HUES6 (cell line): Measurements from ENCODE around the gene USP48.

Experiments used
- H3K27ac ChIP-seq: 2 replicates; pipeline ENCODE4 v1.7.0; 2013; ENCODE audit warnings: low read depth, mild to moderate bottlenecking, low read length, inconsistent platforms
- H3K27me3 ChIP-seq: 2 replicates; pipeline ENCODE4 v1.6.1; 2013; ENCODE audit warnings: low read length; ENCODE audit not compliant: control insufficient read depth, insufficient read depth
- H3K36me3 ChIP-seq: 2 replicates; pipeline ENCODE4 v1.6.1; 2013; ENCODE audit warnings: low read length; ENCODE audit not compliant: control insufficient read depth, insufficient read depth
- H3K4me1 ChIP-seq: 2 replicates; pipeline ENCODE4 v1.6.1; 2013; ENCODE audit warnings: low read length; ENCODE audit not compliant: control insufficient read depth, insufficient read depth
- H3K4me3 ChIP-seq: 2 replicates; pipeline ENCODE4 v1.5.1; 2013; ENCODE audit warnings: low read depth, low read length
- H3K9ac ChIP-seq: one replicate; pipeline ENCODE4 v1.6.1; 2013; ENCODE audit warnings: mild to moderate bottlenecking, low read length
- H3K9me3 ChIP-seq: 2 replicates; pipeline ENCODE4 v1.6.1; 2013; ENCODE audit warnings: low read depth, low read length; ENCODE audit not compliant: control insufficient read depth, insufficient read depth

The USP48 gene

GRCh38 chr1:21824926-21825325, 42.0 kb upstream of the USP48 start:
- Histone ChIP-seq H3K4me1 (peaks cover 2% of the 10 kb centered on the region; the same call in 1 of the 2 replicates), H3K9me3 (no peaks in the 10 kb centered on the region), H3K27me3 (no peaks in the 10 kb centered on the region), H3K27ac (no peak overlapping the region), H3K4me3 (no peak overlapping the region), H3K36me3 (peaks cover 67% of the 10 kb centered on the region), H3K9ac (no peak overlapping the region)

- Histone ChIP-seq H3K27me3 (no peaks in the 10 kb centered on the region), H3K9ac (no peak overlapping the region), H3K4me1 (peaks cover 2% of the 10 kb centered on the region; the same call in 1 of the 2 replicates), H3K4me3 (no peak overlapping the region), H3K36me3 (peaks cover 59% of the 10 kb centered on the region), H3K27ac (no peak overlapping the region), H3K9me3 (no peaks in the 10 kb centered on the region)
Observed at GRCh38 chr1:21823980-21824702, 41.2 kb upstream of the USP48 start.

- Histone ChIP-seq H3K27me3 (no peaks in the 10 kb centered on the region), H3K4me1 (peaks cover 5% of the 10 kb centered on the region), H3K4me3 (no peak overlapping the region), H3K9ac (no peak overlapping the region), H3K9me3 (no peaks in the 10 kb centered on the region), H3K27ac (no peak overlapping the region), H3K36me3 (peaks cover 51% of the 10 kb centered on the region)
Observed at GRCh38 chr1:21823206-21823979, 40.4 kb upstream of the USP48 start.

DNA sequence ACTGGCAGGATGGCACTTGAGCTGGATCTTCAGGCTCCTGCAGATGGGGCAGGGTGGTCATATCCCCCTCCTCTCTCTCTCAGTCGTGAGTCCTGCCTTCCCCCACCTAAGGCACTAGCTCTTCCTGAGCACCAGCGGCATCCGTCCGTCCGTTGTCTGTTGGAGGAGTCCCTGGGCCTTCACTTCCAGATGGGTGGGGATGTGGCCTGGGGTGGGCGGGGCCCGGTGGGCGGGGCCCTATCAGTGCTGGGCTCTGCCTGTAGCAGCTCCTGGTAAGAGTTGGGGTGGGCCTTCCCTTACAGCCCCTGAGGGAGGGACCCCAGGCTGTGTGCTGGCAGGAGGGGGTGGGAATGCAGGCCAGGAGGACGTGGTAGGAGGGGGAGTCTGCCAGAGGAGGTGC, 39.4 kb upstream of the USP48 start:
- Histone ChIP-seq H3K4me3 (no peak overlapping the region), H3K9me3 (no peaks in the 10 kb centered on the region), H3K36me3 (peaks cover 41% of the 10 kb centered on the region), H3K27me3 (no peaks in the 10 kb centered on the region), H3K9ac (no peak overlapping the region), H3K27ac (no peak overlapping the region), H3K4me1 (peaks cover 6% of the 10 kb centered on the region)

- Histone ChIP-seq H3K9ac (no peak overlapping the region), H3K27ac (no peak overlapping the region), H3K36me3 (peaks cover 36% of the 10 kb centered on the region)
Observed at GRCh38 chr1:21821385-21822019, 38.6 kb upstream of the USP48 start.

GRCh38 chr1:21820597-21821232, 37.8 kb upstream of the USP48 start:
- H3K4me1 ChIP-seq, result peaks cover 6% of the 10 kb centered on the region
- H3K27ac ChIP-seq, result no peak overlapping the region
- H3K27me3 ChIP-seq, result no peaks in the 10 kb centered on the region

More at GRCh38 chr1:21821385-21822019, 38.6 kb upstream of the USP48 start:
- H3K27me3 ChIP-seq, result no peaks in the 10 kb centered on the region
- H3K4me3 ChIP-seq, result no peak overlapping the region
- peaks cover 6% of the 10 kb centered on the region for H3K4me1 ChIP-seq
- no peaks in the 10 kb centered on the region for H3K9me3 ChIP-seq

GRCh38 chr1:21818656-21819055, 35.7 kb upstream of the USP48 start:
- H3K4me1 ChIP-seq, result peaks cover 12% of the 10 kb centered on the region

More at GRCh38 chr1:21820597-21821232, 37.8 kb upstream of the USP48 start:
- Histone ChIP-seq H3K9me3 (no peaks in the 10 kb centered on the region), H3K4me3 (no peak overlapping the region), H3K36me3 (peaks cover 30% of the 10 kb centered on the region), H3K9ac (no peak overlapping the region)

GRCh38 chr1:21816602-21817302, 33.8 kb upstream of the USP48 start:
- H3K27me3 ChIP-seq, result peaks cover 5% of the 10 kb centered on the region; the same call in 1 of the 2 replicates
- no peak overlapping the region for H3K4me3 ChIP-seq
- H3K9me3 ChIP-seq, result no peaks in the 10 kb centered on the region
- peaks cover 9% of the 10 kb centered on the region; the same call in 1 of the 2 replicates for H3K4me1 ChIP-seq
- no peak overlapping the region for H3K27ac ChIP-seq
- H3K36me3 ChIP-seq, result 0 out of 2 replicates have a peak, but pooled peaks cover 1% of the 10 kb centered on the region
- H3K9ac ChIP-seq, result no peak overlapping the region

More at GRCh38 chr1:21818656-21819055, 35.7 kb upstream of the USP48 start:
- peaks cover under 1% of the 10 kb centered on the region; the same call in 1 of the 2 replicates for H3K27me3 ChIP-seq
- H3K27ac ChIP-seq, result no peak overlapping the region
- H3K4me3 ChIP-seq, result no peak overlapping the region
- H3K9ac ChIP-seq, result no peak overlapping the region
- no peaks in the 10 kb centered on the region for H3K9me3 ChIP-seq
- peaks cover 15% of the 10 kb centered on the region; the same call in 1 of the 2 replicates for H3K36me3 ChIP-seq

GRCh38 chr1:21815724-21816321, 32.9 kb upstream of the USP48 start:
- H3K9me3 ChIP-seq, result no peaks in the 10 kb centered on the region

More at GRCh38 chr1:21815724-21816321, 32.9 kb upstream of the USP48 start:
- peaks cover 9% of the 10 kb centered on the region; the same call in 1 of the 2 replicates for H3K4me1 ChIP-seq
- no peak overlapping the region for H3K4me3 ChIP-seq
- no peak overlapping the region for H3K27ac ChIP-seq
- no peaks in the 10 kb centered on the region for H3K36me3 ChIP-seq
- no peak overlapping the region for H3K9ac ChIP-seq
- H3K27me3 ChIP-seq, result peaks cover 5% of the 10 kb centered on the region; the same call in 1 of the 2 replicates
